ENCODE data around the gene LINGO3.

DNA sequence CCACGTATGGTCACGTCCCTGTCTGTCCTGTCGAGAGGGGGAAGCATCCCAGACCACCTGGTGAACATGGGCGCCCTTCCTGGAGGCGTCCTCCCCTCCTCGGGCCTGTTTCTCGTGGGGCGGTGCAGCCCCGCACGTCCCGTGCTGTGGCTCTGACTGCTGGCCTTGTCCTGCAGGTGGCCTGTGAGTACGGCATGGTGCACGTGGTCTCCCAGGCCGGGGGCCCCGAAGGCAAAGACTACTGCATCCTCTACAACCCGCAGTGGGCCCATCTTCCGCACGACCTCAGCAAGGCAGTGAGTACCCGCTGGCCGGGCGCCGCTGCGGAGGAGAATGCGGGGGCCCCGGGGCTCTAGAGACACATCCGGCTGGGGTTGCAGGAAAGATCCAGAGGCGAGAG is 26.5 kb upstream of the LINGO3 start:
- TF ChIP-seq CTCF (IDR thresholded peaks at IDR 0.05) = no peak
- TF ChIP-seq POLR2A (IDR thresholded peaks at IDR 0.05) = no peak
- TF ChIP-seq POLR2AphosphoS5 (IDR thresholded peaks at IDR 0.05; ENCODE audit: insufficient read depth in 1 of 2, low read depth in 1 of 2) = no peak
